Smooth muscle cell (in vitro differentiated cells): ENCODE measurements around the gene PARP6. TPM values are rescaled to one million over a fixed set of nuclear protein-coding genes. Genes with fewer than 3 reads are reported as not detected.

ENCODE experiments used
- DNase-seq: peaks from one replicate; lab custom pipeline; 2025; ENCODE audit not compliant: unreplicated experiment; lab: John Stamatoyannopoulos, UW
- H2AFZ ChIP-seq: fragments of 200-600 bp; sonication (generic); 2 replicates; pipeline ENCODE4 v1.6.0; 2016; ENCODE audit warnings: antibody characterized with exemption, low read depth, mild to moderate bottlenecking
- H3F3A ChIP-seq: fragments of 200-600 bp; sonication (generic); 2 replicates; pipeline ENCODE4 v1.6.0; 2017; ENCODE audit warnings: antibody characterized with exemption, low read depth
- H3K27ac ChIP-seq: fragments of 200-600 bp; sonication (generic); 2 replicates; pipeline ENCODE4 v1.5.1; 2016; ENCODE audit warnings: low read depth, mild to moderate bottlenecking
- H3K27me3 ChIP-seq: fragments of 200-600 bp; sonication (generic); 2 replicates; pipeline ENCODE4 v1.6.1; 2016; ENCODE audit warnings: low read depth, mild to moderate bottlenecking
- H3K36me3 ChIP-seq: fragments of 200-600 bp; sonication (generic); 2 replicates; pipeline ENCODE4 v1.5.1; 2016; ENCODE audit warnings: low read depth
- H3K4me1 ChIP-seq: fragments of 200-600 bp; sonication (generic); 2 replicates; pipeline ENCODE4 v1.5.1; 2016; ENCODE audit warnings: low read depth
- H3K4me2 ChIP-seq: fragments of 200-600 bp; sonication (generic); 2 replicates; pipeline ENCODE4 v1.6.0; 2016; ENCODE audit warnings: mild to moderate bottlenecking
- H3K4me3 ChIP-seq: fragments of 200-600 bp; sonication (generic); 2 replicates; pipeline ENCODE4 v1.5.1; 2016; ENCODE audit warnings: mild to moderate bottlenecking
- H3K79me2 ChIP-seq: fragments of 200-600 bp; sonication (generic); 2 replicates; pipeline ENCODE4 v1.6.0; 2016; ENCODE audit warnings: low read depth, mild to moderate bottlenecking
- H3K9ac ChIP-seq: fragments of 200-600 bp; sonication (generic); 2 replicates; pipeline ENCODE4 v1.6.0; 2016; ENCODE audit warnings: low read depth
- H3K9me3 ChIP-seq: fragments of 200-600 bp; sonication (generic); replicated peaks from 2 replicates; pipeline ENCODE4 v1.5.1; 2016; ENCODE audit warnings: low read depth
- H4K20me1 ChIP-seq: fragments of 200-600 bp; sonication (generic); 2 replicates; pipeline ENCODE4 v1.6.0; 2016; ENCODE audit warnings: low read depth
- WGBS: methylation state at CpG from one replicate; pipeline ENCODE4 v1.1.7; 2016; ENCODE audit warnings: low lambda C conversion rate; 5-methylcytosine and 5-hydroxymethylcytosine counted together
- polyA plus RNA-seq: library from polyadenylated mRNA; unstranded; fragments of >200 nt; fragmentation: Nextera tagmentation; extraction: Ambion mirVana; gene quantifications from 2 replicates; pipeline ENCODE4 v1.2.1, GENCODE V29; 2016
- total RNA-seq: library from RNA; depleted of rRNA; stranded (reverse); fragments of >200 nt; gene quantifications from 2 replicates; pipeline ENCODE4 v1.2.3, GENCODE V29; 2014
- TF ChIP-seq, protein P1 (sequence below): fragments of 200-600 bp; sonication (generic); IDR thresholded peaks from 2 replicates; pipeline ENCODE4 v1.5.1; 2017; ENCODE audit warnings: borderline replicate concordance, mild to moderate bottlenecking, antibody characterized with exemption; ENCODE audit not compliant: insufficient read depth, poor library complexity, severe bottlenecking

Gene PARP6
- total and polyA plus RNA-seq, 2 experiments from 2014 or later = 29.2 to 40.3 TPM

DNA sequence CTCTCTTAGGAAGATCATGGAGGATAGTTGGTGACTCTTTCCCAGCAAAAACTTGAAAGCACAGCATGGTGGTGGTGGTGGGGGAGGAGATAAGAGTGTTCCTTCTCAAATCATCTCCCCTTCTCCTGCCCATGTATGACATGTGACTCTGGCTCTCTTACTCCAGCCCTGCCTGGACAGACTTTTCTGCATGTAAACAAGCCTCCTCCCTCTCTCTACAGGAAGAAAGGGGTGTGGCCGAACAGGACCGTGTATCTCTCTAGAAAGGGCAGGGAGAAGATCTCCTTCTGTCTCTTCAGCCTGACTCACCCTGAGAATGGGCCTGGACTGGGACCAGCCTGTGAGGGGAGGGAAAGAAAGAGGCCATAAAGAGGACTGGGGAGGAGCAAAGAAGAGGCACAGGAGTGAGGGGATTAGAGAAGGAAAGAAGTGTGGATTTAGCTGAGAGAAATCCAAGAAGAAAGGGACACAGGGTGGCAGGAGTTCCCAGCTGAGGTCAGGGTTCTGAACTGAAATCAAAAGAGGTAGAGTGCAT lies 46.1 kb upstream of the PARP6 start:
- no peaks in the 10 kb centered on the region for H3K79me2 ChIP-seq
- DNase-seq = no peak
- H3K27ac ChIP-seq = no peak overlapping the region
- peaks cover 7% of the 10 kb centered on the region for H3K27me3 ChIP-seq
- H3K9me3 ChIP-seq = no peaks in the 10 kb centered on the region
- no peaks in the 10 kb centered on the region for H3F3A ChIP-seq
- TF ChIP-seq, protein P1, sequence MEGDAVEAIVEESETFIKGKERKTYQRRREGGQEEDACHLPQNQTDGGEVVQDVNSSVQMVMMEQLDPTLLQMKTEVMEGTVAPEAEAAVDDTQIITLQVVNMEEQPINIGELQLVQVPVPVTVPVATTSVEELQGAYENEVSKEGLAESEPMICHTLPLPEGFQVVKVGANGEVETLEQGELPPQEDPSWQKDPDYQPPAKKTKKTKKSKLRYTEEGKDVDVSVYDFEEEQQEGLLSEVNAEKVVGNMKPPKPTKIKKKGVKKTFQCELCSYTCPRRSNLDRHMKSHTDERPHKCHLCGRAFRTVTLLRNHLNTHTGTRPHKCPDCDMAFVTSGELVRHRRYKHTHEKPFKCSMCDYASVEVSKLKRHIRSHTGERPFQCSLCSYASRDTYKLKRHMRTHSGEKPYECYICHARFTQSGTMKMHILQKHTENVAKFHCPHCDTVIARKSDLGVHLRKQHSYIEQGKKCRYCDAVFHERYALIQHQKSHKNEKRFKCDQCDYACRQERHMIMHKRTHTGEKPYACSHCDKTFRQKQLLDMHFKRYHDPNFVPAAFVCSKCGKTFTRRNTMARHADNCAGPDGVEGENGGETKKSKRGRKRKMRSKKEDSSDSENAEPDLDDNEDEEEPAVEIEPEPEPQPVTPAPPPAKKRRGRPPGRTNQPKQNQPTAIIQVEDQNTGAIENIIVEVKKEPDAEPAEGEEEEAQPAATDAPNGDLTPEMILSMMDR = no peak
- peaks cover 3% of the 10 kb centered on the region for H4K20me1 ChIP-seq
- H3K4me3 ChIP-seq = no peak overlapping the region
- H3K9ac ChIP-seq = no peak overlapping the region
- no peaks in the 10 kb centered on the region for H3K36me3 ChIP-seq
- WGBS = 49% methylated on average over 2 of the region's 2 CpGs
- H2AFZ ChIP-seq = no peak overlapping the region
- no peak overlapping the region for H3K4me2 ChIP-seq
- peaks cover 2% of the 10 kb centered on the region for H3K4me1 ChIP-seq

DNA sequence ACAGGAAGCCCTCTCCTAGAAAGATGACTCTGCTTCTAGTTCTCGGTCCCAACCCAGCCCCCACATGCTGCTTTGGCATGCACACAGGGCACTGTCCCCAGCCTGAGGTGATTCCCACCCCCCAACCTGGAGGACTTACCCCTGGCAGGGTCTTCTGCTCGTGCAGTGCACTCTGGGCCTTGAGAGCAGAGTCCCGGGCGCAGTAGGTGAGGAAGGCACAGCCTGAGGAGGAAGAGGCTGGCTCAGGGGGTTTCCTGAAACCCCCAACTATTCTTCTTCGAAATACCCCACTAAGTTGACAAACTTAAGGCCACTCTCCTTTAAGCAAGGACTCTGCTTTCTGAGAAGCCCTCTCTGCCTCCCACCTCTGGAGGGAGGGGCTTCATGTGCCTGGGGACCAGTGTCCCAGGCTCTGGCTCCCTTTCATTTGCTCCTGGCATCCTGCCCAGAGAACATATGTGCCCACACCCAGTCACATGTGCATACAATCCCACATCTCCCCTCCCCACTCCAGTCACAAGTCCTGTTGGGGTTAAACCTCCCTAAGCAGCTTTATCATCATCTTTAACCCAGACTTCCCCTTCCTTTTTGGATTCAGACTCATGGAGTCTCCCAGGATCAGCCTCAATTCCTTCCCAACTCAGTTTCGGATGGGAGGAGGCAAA lies 43.5 kb upstream of the PARP6 start:
- Histone ChIP-seq H3K27me3 (peaks cover 7% of the 10 kb centered on the region), H3K4me1 (peaks cover 2% of the 10 kb centered on the region), H4K20me1 (peaks cover 3% of the 10 kb centered on the region), H3K4me2 (no peak overlapping the region), H3K4me3 (no peak overlapping the region), H3F3A (no peaks in the 10 kb centered on the region), H2AFZ (no peak overlapping the region), H3K36me3 (no peaks in the 10 kb centered on the region), H3K9me3 (no peaks in the 10 kb centered on the region), H3K27ac (no peak overlapping the region), H3K9ac (no peak overlapping the region), H3K79me2 (no peaks in the 10 kb centered on the region)
- TF ChIP-seq, protein P1 = no peak
- 71% methylated on average over 6 of the region's 6 CpGs for WGBS
- DNase-seq = no peak

DNA sequence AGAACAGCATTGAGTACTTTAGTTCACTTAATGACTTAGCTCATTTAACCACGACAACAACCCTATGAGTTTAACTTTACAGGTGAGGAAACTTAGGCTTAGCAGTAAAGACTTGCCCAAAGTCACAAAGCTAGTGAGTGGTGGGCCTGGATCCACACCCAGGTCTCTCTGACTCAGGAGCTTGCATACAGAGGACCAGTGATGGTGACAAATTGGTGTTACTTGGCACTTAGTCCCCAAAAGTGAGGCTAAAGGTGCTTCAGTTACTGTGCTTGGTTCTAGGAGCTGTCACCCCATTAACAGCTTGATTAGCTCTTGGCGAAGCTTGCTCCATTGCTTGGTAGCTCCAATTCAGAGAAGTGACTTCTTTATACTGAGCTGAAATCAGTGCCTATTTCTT lies 41.5 kb upstream of the PARP6 start:
- no peak overlapping the region for H2AFZ ChIP-seq
- peaks cover 7% of the 10 kb centered on the region for H3K27me3 ChIP-seq
- H3F3A ChIP-seq = no peaks in the 10 kb centered on the region
- H3K4me3 ChIP-seq = no peak overlapping the region
- H3K36me3 ChIP-seq = no peaks in the 10 kb centered on the region
- no peak overlapping the region for H3K4me2 ChIP-seq
- TF ChIP-seq, protein P1 = no peak
- 84% methylated on average over 2 of the region's 2 CpGs for WGBS
- H3K4me1 ChIP-seq = no peaks in the 10 kb centered on the region
- no peaks in the 10 kb centered on the region for H3K79me2 ChIP-seq
- no peak overlapping the region for H3K27ac ChIP-seq
- H3K9me3 ChIP-seq = no peaks in the 10 kb centered on the region
- no peak overlapping the region for H3K9ac ChIP-seq
- H4K20me1 ChIP-seq = no peaks in the 10 kb centered on the region
- no peak for DNase-seq

DNA sequence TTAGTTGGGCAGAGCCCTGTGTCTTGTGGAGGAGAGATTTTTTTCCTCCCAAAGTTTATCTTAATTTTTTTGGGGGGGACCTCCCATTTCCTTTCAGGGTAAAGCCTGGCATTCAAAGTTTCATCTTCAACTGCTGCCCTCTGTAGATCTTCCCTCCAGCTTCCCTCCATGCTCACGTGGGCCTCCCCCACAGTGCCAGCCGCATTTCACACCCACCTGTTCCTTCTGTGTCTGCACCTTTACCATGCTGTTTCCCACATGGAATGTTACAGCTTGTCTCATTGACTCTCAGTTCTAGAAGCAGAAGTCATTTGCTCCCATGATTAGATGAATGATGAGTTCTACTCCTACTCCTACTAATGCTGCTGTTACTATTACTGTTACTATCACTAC lies 41.1 kb upstream of the PARP6 start:
- no peaks in the 10 kb centered on the region for H3F3A ChIP-seq
- TF ChIP-seq, protein P1 = no peak
- no peak overlapping the region for H3K9ac ChIP-seq
- H3K27me3 ChIP-seq = peaks cover 2% of the 10 kb centered on the region
- no peak overlapping the region for H2AFZ ChIP-seq
- no peaks in the 10 kb centered on the region for H3K9me3 ChIP-seq
- H3K79me2 ChIP-seq = no peaks in the 10 kb centered on the region
- H3K4me1 ChIP-seq = no peaks in the 10 kb centered on the region
- DNase-seq = no peak
- WGBS = 78% methylated on average over 2 of the region's 2 CpGs
- H3K4me3 ChIP-seq = no peak overlapping the region
- no peak overlapping the region for H3K27ac ChIP-seq
- H3K36me3 ChIP-seq = no peaks in the 10 kb centered on the region
- H3K4me2 ChIP-seq = no peak overlapping the region
- no peaks in the 10 kb centered on the region for H4K20me1 ChIP-seq
